Measurements from ENCODE around the gene NDUFC2.

GRCh38 chr11:78044706-78045105 lies 35.0 kb downstream of the NDUFC2 start:
- no peak for TF ChIP-seq CTCF (conservative IDR thresholded peaks at IDR 0.05)
- TF ChIP-seq ZFX (IDR thresholded peaks at IDR 0.05), result no peak
